NCI-H82 treated with DMSO at 0.1 percent for 48 hours (cell line): ENCODE data around the gene PLA2G12A.
"Not testable (repeated sequence)": the region's sequence is repeated elsewhere in the genome, so short reads cannot be mapped to it uniquely, and the experiment has no call there.

Experiments used
- DNase-seq: peaks from one replicate; lab custom pipeline; 2025; ENCODE audit not compliant: unreplicated experiment; lab: John Stamatoyannopoulos, UW

PLA2G12A gene

DNA sequence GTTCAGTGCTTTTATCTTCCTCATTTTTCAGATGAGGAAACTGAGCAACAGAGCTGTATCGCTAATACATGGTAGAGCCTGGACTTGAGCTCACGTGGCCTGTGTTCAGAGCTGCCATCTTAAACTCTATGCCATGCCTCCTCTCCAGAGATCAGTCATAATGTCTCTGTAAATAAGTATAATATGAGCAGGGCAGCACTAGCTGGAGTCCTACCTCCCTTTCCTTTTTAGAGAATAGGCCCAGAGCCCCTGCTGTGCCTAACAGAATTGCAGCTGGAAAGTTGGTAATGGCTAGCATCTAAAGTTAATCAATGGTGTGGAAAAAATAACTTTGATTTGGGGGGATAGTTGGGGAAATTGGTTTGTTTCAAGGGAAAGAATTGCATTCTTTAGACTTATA is 47.0 kb downstream of the PLA2G12A start:
- DNase-seq = no peak

DNA sequence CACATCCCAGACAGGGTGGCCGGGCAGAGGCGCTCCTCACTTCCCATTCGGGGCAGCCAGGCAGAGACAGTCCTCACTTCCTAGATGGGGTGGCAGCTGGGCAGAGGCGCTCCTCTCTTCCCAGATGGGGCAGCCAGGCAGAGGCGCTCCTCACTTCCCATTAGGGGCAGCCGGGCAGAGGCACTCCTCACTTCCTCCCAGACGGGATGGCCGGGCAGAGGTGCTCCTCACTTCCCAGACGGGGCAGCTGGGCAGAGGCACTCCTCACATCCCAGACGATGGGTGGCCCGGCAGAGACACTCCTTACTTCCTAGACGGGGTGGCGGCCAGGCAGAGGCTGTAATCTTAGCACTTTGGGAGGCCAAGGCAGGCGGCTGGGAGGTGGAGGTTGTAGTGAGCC is 50.9 kb downstream of the PLA2G12A start:
- not testable (repeated sequence) for DNase-seq

DNA sequence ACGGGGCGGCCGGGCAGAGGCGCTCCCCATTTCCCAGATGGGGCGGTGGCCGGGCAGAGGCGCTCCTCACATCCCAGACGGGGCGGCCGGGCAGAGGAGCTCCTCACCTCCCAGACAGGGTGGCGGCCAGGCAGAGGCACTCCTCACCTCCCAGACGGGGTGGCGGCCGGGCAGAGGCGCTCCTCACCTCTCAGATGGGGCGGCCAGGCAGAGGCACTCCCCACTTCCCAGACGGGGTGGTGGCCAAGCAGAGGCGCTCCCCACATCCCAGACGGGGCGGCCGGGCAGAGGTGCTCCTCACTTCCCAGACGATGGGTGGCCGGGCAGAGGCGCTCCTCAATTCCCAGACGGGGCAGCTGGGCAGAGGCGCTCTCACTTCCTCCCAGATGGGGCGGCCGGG is 51.4 kb downstream of the PLA2G12A start:
- not testable (repeated sequence) for DNase-seq

DNA sequence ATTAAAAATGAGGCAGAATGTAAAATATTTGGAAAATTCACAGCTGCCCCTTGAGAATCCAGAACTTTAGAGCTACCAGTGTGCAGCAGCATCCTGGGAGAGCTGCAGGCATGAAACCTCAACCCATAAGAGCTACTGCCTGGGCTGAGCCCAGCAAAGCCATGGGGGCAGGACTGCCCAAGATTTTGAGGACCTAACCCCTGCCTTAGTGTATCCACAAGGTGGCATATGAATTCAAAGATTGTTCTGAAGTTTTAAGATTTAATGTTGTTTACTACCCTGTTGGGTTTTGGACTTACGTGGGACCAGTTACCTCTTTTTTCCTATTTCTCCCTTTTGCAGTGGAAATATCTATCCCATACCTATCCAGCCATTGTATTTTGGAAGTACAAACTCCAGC is 53.0 kb downstream of the PLA2G12A start:
- no peak for DNase-seq

DNA sequence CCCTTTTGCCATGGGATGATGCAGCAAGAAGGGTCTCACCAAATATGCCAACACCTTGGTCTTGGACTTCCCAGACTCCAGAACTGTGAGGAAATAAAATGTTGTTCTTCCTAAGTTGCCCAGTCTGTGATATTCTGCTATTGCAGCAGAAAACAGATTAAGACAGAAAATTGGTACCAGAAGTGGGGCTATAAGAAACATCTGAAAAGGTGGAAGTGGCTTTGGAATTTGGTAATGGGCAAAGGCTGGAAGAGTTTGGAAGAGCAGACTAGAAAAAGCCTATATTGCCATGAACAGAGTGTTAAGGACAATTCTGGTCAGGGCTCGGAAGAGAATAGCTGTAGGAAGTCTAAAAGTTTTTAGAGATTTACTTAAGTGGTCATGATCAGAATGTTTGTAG is 54.0 kb downstream of the PLA2G12A start:
- DNase-seq = no peak

DNA sequence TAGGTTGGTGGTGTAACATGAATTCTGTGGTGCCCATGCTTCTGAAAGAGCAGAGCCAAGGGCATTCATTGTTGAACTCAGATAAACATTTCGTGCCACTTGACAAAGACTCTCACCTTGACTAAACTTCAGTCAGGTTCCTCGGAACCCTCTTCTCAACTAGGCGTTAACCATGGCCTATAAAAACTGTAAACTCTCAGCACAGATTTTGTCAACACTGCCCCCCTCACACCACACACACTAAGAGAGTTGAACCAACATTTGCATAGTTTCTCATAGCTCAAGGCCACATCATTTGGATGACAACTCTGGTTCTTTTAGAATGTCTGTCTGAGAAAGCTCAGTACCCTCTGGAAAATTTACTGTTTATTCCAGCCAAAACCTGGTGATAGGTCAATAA is 54.7 kb downstream of the PLA2G12A start:
- no peak for DNase-seq

DNA sequence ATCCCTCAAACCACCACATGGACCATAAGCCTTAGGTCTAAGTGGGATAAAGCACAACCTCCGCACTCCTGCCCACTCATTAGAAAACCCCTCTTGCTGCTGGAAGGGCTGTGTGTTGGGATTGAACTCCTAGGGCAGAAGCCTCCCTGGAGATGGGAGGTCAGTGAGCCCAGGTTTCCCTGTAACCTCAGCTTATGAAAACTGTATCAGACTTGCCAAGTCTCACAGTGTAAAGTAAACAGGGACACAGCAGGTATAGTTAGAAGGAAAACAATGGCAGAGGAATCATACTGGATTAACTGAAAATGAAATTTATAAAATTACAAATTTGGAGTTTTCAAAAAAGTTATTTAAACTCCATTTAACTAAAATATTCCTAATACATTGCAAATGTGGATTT is 56.6 kb downstream of the PLA2G12A start:
- no peak for DNase-seq

DNA sequence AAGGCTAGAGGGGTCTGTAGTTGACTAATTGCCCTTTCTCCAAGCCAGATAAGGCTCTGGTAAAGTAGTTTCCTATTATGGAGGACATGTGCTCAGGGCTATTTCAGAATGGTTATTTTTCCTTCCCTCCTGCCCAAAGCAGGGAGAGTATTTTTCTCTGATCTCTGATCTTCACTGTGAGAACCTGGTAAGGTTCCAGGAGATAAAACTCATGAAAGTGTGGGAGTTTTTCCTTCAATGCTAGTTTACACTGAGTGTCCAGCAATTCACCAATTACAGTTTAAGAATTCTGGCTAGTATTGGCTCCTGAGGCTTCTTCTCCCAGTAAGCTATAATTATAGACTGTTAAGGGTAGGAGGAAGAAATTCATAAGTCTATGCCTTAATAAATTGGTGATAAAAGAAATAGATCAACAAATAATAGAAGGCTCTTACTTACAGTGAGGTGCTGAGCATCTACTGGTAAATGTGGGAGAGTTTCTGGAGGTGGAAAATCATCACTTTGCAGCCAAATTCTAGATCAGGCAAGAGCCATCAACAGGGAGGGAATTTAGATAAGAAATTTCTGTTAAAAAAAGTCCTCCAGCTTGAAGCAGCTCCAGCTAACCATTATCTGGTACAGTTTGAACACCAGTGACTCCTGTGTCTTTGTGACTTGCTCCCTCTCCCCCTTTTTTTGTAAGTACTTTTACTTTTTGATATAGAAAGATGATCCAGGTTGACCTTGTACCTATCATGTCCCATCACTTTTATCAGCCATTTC is 57.5 kb downstream of the PLA2G12A start:
- DNase-seq = no peak

DNA sequence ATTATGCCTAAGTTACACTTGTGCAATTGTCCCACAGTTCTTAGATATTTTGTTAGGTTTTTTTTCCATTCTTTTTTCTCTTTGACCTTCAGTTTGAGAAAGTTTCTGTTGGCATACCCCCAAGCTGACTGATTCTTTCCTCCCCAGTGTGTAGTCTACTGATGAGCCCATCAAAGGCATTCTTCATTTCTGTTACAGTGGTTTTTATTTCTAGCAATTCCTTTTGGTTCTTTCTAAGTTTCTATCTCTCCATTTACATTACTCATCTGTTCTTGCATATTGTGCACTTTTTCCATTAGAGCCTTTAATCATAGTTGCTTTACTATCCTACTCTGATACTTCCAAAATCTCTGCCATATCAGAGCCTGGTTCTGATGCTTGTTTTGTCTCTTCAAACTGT is 58.5 kb downstream of the PLA2G12A start:
- DNase-seq = no peak

DNA sequence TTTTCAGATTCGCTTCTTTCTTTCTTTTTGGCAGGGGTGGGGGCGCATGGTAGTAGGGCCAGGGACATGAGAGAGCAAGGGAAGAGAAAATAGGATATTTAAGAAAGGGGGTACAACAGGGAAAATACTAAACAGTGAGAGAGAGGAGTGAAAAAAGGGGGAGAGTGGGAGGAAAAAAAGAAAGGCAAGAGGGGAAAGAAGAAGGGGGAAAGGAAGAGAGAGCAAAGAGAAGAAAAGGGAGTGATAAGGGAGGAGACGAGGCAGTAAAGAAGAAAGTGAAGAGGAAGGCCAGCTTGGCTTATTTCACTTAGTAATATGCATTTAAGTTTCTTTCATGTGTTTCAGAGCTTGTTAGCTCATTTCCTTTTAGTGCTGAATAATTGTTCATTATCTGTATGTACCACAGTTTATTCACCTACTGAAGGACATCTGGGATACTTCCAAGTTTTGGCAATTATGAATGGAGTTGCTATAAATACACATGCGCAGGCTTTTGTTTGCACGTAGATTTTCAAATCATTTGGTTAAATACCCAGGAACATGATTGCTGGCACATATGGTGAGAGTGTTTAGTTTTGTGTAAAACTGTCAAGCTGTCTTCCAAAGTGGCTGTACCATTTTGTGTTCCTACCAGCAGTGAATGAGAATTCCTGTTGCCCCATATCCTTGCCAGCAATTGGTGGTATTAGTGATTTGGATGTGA is 63.9 kb downstream of the PLA2G12A start:
- DNase-seq = no peak

DNA sequence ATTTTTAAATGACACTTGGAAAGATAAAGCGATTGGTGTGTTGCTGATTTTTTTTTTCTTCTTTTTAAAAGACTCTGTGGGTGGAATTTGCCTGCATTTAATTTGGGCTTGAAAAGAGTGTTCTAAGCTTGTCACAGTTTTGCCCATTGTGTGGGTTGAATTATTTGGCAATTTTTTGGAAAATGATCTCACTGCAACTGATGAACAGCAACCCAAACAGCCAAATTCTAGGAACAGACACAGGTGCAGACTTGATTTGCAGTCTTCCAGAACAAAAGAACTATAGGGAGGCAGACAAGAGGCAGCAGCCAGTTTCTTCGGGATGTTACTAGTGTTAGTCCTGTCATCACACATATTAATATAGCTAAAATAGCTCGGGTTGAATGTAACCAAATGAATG is 67.1 kb downstream of the PLA2G12A start:
- DNase-seq = no peak

DNA sequence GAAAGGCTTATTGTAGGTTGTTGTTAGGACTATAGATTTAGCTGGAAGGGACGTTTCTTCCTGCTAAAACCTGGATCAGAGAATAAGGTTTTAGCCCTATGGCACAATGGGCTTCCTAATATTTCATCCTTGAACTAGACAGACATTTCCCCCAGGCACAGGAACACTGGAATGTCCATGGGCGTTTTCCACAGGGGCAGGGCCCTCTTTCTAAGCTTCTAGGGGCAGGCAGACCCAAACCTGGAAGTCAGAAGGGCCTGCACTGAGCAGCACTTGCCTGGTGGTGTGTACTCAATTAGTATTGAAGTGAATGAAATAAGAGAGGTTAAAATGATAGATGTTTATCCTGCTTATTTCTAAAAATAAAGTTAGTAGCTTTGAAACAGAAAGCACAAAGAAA is 67.8 kb downstream of the PLA2G12A start:
- DNase-seq = no peak
